ENCODE measurements around the gene USF1. TPM values are rescaled to one million over a fixed set of nuclear protein-coding genes. Genes with fewer than 3 reads are reported as not detected.

Gene USF1
- total and polyA plus RNA-seq, 9 of the 15 experiments (the other 6 are each of a cell fraction or from before 2014, with no cell fraction given): 7.4 to 60.2 (median 54.2) TPM

GRCh38 chr1:161021165-161021969, 24.4 kb downstream of the USF1 start (continued):
- peak; percentile 9 for TF ChIP-seq PRDM10 (IDR thresholded peaks at IDR 0.05; ENCODE audit: partially characterized antibody)
- TF ChIP-seq NFYB (IDR thresholded peaks at IDR 0.05; ENCODE audit: extremely low read depth, insufficient read length): peak; percentile 95
- peak; percentile 22; the same call in 1 of the 2 replicates for TF ChIP-seq SMARCA4 (IDR thresholded peaks at IDR 0.05)
- TF ChIP-seq, protein P1, sequence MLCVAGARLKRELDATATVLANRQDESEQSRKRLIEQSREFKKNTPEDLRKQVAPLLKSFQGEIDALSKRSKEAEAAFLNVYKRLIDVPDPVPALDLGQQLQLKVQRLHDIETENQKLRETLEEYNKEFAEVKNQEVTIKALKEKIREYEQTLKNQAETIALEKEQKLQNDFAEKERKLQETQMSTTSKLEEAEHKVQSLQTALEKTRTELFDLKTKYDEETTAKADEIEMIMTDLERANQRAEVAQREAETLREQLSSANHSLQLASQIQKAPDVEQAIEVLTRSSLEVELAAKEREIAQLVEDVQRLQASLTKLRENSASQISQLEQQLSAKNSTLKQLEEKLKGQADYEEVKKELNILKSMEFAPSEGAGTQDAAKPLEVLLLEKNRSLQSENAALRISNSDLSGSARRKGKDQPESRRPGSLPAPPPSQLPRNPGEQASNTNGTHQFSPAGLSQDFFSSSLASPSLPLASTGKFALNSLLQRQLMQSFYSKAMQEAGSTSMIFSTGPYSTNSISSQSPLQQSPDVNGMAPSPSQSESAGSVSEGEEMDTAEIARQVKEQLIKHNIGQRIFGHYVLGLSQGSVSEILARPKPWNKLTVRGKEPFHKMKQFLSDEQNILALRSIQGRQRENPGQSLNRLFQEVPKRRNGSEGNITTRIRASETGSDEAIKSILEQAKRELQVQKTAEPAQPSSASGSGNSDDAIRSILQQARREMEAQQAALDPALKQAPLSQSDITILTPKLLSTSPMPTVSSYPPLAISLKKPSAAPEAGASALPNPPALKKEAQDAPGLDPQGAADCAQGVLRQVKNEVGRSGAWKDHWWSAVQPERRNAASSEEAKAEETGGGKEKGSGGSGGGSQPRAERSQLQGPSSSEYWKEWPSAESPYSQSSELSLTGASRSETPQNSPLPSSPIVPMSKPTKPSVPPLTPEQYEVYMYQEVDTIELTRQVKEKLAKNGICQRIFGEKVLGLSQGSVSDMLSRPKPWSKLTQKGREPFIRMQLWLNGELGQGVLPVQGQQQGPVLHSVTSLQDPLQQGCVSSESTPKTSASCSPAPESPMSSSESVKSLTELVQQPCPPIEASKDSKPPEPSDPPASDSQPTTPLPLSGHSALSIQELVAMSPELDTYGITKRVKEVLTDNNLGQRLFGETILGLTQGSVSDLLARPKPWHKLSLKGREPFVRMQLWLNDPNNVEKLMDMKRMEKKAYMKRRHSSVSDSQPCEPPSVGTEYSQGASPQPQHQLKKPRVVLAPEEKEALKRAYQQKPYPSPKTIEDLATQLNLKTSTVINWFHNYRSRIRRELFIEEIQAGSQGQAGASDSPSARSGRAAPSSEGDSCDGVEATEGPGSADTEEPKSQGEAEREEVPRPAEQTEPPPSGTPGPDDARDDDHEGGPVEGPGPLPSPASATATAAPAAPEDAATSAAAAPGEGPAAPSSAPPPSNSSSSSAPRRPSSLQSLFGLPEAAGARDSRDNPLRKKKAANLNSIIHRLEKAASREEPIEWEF (CRISPR knock-in tag; IDR thresholded peaks at IDR 0.05): no peak
- no peak for TF ChIP-seq SAFB (IDR thresholded peaks at IDR 0.05; ENCODE audit: borderline replicate concordance, low read depth, low read length)
- no peak for TF ChIP-seq ZNF668 (CRISPR knock-in tag; IDR thresholded peaks at IDR 0.05)
- no peak for TF ChIP-seq BMI1 (IDR thresholded peaks at IDR 0.05; ENCODE audit: low read length)
- 0 out of 4 replicates have a peak, but pooled peaks have one; percentile 18 to 57 for TF ChIP-seq ARNT (IDR thresholded peaks at IDR 0.05)
- TF ChIP-seq SMARCC2 (IDR thresholded peaks at IDR 0.05; ENCODE audit: low read depth): no peak
- TF ChIP-seq, protein P2, sequence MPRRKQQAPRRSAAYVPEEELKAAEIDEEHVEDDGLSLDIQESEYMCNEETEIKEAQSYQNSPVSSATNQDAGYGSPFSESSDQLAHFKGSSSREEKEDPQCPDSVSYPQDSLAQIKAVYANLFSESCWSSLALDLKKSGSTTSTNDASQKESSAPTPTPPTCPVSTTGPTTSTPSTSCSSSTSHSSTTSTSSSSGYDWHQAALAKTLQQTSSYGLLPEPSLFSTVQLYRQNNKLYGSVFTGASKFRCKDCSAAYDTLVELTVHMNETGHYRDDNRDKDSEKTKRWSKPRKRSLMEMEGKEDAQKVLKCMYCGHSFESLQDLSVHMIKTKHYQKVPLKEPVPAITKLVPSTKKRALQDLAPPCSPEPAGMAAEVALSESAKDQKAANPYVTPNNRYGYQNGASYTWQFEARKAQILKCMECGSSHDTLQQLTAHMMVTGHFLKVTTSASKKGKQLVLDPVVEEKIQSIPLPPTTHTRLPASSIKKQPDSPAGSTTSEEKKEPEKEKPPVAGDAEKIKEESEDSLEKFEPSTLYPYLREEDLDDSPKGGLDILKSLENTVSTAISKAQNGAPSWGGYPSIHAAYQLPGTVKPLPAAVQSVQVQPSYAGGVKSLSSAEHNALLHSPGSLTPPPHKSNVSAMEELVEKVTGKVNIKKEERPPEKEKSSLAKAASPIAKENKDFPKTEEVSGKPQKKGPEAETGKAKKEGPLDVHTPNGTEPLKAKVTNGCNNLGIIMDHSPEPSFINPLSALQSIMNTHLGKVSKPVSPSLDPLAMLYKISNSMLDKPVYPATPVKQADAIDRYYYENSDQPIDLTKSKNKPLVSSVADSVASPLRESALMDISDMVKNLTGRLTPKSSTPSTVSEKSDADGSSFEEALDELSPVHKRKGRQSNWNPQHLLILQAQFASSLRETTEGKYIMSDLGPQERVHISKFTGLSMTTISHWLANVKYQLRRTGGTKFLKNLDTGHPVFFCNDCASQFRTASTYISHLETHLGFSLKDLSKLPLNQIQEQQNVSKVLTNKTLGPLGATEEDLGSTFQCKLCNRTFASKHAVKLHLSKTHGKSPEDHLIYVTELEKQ (CRISPR knock-in tag; IDR thresholded peaks at IDR 0.05): no peak
- no peak for TF ChIP-seq YBX1 (IDR thresholded peaks at IDR 0.05)
- no peak for TF ChIP-seq RB1 (IDR thresholded peaks at IDR 0.05; ENCODE audit: low read depth)
- TF ChIP-seq FOS (IDR thresholded peaks at IDR 0.05; ENCODE audit: extremely low read depth, insufficient read length): peak; percentile 85
- peak; percentile 89 for TF ChIP-seq SUPT5H (IDR thresholded peaks at IDR 0.05)
- TF ChIP-seq MCM7 (IDR thresholded peaks at IDR 0.05): no peak
- no peak for TF ChIP-seq MEF2D (tag; conservative IDR thresholded peaks at IDR 0.05; ENCODE audit: low read depth)
- TF ChIP-seq POLR2G (IDR thresholded peaks at IDR 0.05; ENCODE audit: low read depth, low read length): peak; percentile 9; the same call in 1 of the 2 replicates
